Right atrium auricular region (tissue), 2 donors: ENCODE measurements around the gene PRKAG2. TPM values are rescaled to one million over a fixed set of nuclear protein-coding genes. Genes with fewer than 3 reads are reported as not detected.

Source experiments
- DNase-seq: peaks from one replicate; pipeline ENCODE4 v3.0.0-alpha.2; 2019; ENCODE audit warnings: low spot score
- H3K27ac ChIP-seq, 2 donors: fragments of 200-600 bp; sonication (generic); 1 replicate in 1 of 2; 2 replicates in 1 of 2; pipeline ENCODE4 v1.5.1; 2016 to 2019
- H3K27me3 ChIP-seq, 2 donors: fragments of 200-600 bp; sonication (generic); one replicate each; pipeline versions ENCODE4 v1.5.1 to v1.6.0; 2017 to 2019
- H3K36me3 ChIP-seq: fragments of 200-600 bp; sonication (generic); one replicate; pipeline ENCODE4 v1.5.1; 2016
- H3K4me1 ChIP-seq, 2 donors: fragments of 200-600 bp; sonication (generic); one replicate each; pipeline versions ENCODE4 v1.5.1 to v1.6.0; 2017 to 2019
- H3K4me3 ChIP-seq, 2 donors: fragments of 200-600 bp; sonication (generic); 1 replicate in 1 of 2; 2 replicates in 1 of 2; pipeline ENCODE4 v1.5.1; 2017 to 2019; ENCODE audit warnings: mild to moderate bottlenecking in 1 of 2, moderate library complexity in 1 of 2
- H3K9me3 ChIP-seq, 2 donors: fragments of 200-600 bp; sonication (generic); one replicate each; pipeline ENCODE4 v1.5.1; 2019
- total RNA-seq, 2 donors: library from RNA; depleted of rRNA; stranded (reverse); fragments of >200 nt; gene quantifications; one replicate each; pipeline ENCODE4 v1.1.0, GENCODE V29; 2016
- TF ChIP-seq, protein P1 (sequence below), 2 donors: fragments of 200-600 bp; sonication (generic); IDR thresholded peaks; one replicate each; pipeline ENCODE4 v1.5.1; 2019; ENCODE audit warnings: antibody characterized with exemption in 2 of 2

The PRKAG2 gene
- total RNA-seq, 2 donors from 2014 or later = 133 to 177 TPM

- H3K9me3 ChIP-seq = no peaks in the 10 kb centered on the region
- H3K27ac ChIP-seq = peak overlapping the region; percentile 63 to 65
- no peak for DNase-seq
- H3K4me1 ChIP-seq = peaks cover 0 to 29% of the 10 kb centered on the region in 2 donors
- H3K4me3 ChIP-seq = no peak overlapping the region
- TF ChIP-seq, protein P1, sequence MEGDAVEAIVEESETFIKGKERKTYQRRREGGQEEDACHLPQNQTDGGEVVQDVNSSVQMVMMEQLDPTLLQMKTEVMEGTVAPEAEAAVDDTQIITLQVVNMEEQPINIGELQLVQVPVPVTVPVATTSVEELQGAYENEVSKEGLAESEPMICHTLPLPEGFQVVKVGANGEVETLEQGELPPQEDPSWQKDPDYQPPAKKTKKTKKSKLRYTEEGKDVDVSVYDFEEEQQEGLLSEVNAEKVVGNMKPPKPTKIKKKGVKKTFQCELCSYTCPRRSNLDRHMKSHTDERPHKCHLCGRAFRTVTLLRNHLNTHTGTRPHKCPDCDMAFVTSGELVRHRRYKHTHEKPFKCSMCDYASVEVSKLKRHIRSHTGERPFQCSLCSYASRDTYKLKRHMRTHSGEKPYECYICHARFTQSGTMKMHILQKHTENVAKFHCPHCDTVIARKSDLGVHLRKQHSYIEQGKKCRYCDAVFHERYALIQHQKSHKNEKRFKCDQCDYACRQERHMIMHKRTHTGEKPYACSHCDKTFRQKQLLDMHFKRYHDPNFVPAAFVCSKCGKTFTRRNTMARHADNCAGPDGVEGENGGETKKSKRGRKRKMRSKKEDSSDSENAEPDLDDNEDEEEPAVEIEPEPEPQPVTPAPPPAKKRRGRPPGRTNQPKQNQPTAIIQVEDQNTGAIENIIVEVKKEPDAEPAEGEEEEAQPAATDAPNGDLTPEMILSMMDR (IDR thresholded peaks at IDR 0.05) = no peak
- no peaks in the 10 kb centered on the region for H3K27me3 ChIP-seq
- no peaks in the 10 kb centered on the region for H3K36me3 ChIP-seq
Measured at GRCh38 chr7:151755131-151755801, 121.6 kb downstream of the PRKAG2 start.

DNA sequence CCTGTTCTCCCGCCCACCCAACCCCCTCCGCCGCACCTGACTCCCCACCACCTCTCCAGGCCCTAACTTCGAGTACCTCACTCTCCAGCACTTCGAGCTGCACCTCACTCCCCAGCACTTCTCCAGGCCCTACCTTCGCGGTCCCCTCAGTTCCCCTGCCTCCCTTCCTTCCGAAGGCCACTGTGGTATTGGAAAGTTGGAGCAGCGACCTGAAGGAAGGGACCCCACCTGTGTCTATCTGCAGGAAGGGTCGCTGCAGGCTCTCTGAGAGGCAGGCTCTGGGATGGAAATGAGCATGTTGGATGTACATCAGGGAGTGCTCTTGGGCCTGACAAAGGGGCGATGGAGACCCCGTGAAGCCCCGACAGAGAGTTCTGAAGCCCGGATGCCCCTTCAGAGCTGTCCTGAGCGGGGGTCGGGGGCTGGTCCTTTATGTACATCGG lies 122.2 kb downstream of the PRKAG2 start:
- Histone ChIP-seq H3K4me3 (no peak overlapping the region), H3K27ac (peak overlapping the region; percentile 63 to 65), H3K27me3 (no peaks in the 10 kb centered on the region), H3K36me3 (no peaks in the 10 kb centered on the region), H3K4me1 (peaks cover 0 to 29% of the 10 kb centered on the region in 2 donors), H3K9me3 (no peaks in the 10 kb centered on the region)
- no peak for DNase-seq
- TF ChIP-seq, protein P1 (IDR thresholded peaks at IDR 0.05) = no peak

DNA sequence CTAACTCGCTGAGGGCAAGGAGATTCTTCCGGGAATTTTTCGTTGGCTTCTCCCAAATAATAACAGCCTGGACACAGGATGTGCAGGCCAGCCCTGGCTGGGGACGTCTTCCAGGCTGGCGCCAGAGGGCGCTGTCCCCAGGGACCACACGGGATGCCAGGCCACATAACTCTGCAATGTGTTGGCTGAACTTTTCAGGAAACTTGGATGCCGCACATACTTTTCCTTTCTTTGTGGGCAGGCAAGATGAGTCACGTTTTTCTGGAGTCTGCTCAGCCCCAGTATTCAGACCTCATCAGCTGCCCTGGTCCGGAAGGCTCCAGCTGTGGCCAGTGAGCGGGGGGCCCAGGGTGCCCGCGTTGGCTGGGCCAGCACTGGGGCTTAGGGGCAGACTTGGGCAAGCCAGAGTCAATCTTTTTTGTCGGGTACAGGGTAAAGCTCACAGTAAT lies 122.7 kb downstream of the PRKAG2 start:
- DNase-seq = peak; percentile 89
- H3K27me3 ChIP-seq = no peaks in the 10 kb centered on the region
- TF ChIP-seq, protein P1 (IDR thresholded peaks at IDR 0.05) = peak; percentile 87 to 90
- peaks cover 0 to 29% of the 10 kb centered on the region in 2 donors for H3K4me1 ChIP-seq
- H3K27ac ChIP-seq = peak overlapping the region; percentile 63 to 65
- H3K9me3 ChIP-seq = no peaks in the 10 kb centered on the region
- H3K36me3 ChIP-seq = no peaks in the 10 kb centered on the region
- no peak overlapping the region for H3K4me3 ChIP-seq

GRCh38 chr7:151752816-151753595 lies 123.9 kb downstream of the PRKAG2 start:
- Histone ChIP-seq H3K27me3 (no peaks in the 10 kb centered on the region), H3K4me1 (peaks cover 0 to 29% of the 10 kb centered on the region in 2 donors), H3K36me3 (no peaks in the 10 kb centered on the region), H3K4me3 (no peak overlapping the region), H3K9me3 (no peaks in the 10 kb centered on the region), H3K27ac (peak overlapping the region in 1 of 2 donors; percentile 63)
- TF ChIP-seq, protein P1 (IDR thresholded peaks at IDR 0.05) = no peak
- no peak for DNase-seq

DNA sequence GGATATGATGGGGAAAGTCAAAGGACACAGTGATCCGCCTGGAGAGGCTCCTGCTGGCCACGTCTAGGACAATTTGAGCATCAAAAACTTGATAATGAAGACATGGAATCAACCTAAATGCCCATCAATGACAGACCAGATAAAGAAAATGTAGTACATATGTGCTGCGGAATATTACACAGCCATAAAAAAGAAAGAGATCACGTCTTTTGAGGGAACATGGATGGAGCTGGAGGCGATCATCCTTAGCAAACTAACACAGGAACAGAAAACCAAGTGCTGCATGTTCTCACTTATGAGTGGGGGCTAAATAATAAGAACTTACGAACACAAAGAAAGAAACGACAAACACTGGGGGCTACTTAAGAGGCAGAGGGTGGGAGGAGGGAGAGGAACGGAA lies 124.9 kb downstream of the PRKAG2 start:
- peaks cover 0 to 30% of the 10 kb centered on the region in 2 donors for H3K4me1 ChIP-seq
- no peak for DNase-seq
- H3K27ac ChIP-seq = no peak overlapping the region
- H3K9me3 ChIP-seq = no peaks in the 10 kb centered on the region
- no peaks in the 10 kb centered on the region for H3K36me3 ChIP-seq
- TF ChIP-seq, protein P1 (IDR thresholded peaks at IDR 0.05) = no peak
- no peaks in the 10 kb centered on the region for H3K27me3 ChIP-seq
- H3K4me3 ChIP-seq = no peak overlapping the region
